GM18520 (cell line): Measurements from ENCODE around the gene TRIM4.
"Not testable (repeated sequence)": the region's sequence is repeated elsewhere in the genome, so short reads cannot be mapped to it uniquely, and the experiment has no call there.

Source experiments
- ATAC-seq: cut with Tn5 transposase; IDR thresholded peaks from one replicate; pipeline ENCODE4 v1.9.1; 2021; ENCODE audit not compliant: unreplicated experiment

The TRIM4 gene

GRCh38 chr7:99920149-99920548 is 819 bp upstream of the TRIM4 start:
- ATAC-seq = no peak

- no peak for ATAC-seq
These were observed 433 bp upstream of the TRIM4 start for GRCh38 chr7:99919814-99920112.

GRCh38 chr7:99910976-99911375 is 8.4 kb downstream of the TRIM4 start:
- no peak for ATAC-seq

GRCh38 chr7:99901581-99901980 is 17.7 kb downstream of the TRIM4 start:
- ATAC-seq = no peak

DNA sequence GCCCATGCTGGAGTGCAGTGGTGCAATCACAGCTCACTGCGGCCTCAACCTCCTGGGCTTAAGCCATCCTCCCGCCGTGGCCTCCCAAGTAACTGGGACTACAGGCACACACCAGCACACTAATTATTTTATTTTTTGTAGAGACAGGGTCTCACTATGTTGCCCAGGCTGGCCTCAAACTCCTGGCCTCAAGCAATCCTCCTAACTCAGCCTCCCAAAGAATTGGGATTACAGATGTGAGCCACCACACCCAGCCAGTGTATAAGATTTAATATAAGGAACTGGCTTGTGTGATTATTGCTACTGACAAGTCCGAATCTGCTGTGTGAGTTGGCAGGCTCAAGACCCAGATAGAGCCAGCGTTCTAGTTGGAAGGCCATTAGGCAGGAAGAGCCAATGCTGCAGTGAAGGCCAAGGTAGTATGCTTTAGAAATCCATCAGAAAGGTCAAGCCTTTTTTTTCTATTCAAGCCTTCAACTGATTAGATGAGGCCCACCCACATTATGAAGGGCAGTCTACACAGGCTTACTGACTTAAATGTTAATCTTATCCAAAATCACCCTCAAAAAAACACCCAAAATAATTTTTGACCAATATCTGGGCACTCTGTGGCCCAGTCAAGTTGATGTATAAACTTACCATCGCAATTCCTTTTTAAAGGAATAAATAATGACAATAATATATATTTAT is 19.4 kb downstream of the TRIM4 start:
- no peak for ATAC-seq

GRCh38 chr7:99898836-99899235 is 20.5 kb downstream of the TRIM4 start:
- ATAC-seq = no peak

- no peak for ATAC-seq
These were observed 21.3 kb downstream of the TRIM4 start for GRCh38 chr7:99898023-99898357.

- no peak for ATAC-seq
These were observed 21.9 kb downstream of the TRIM4 start for GRCh38 chr7:99897322-99898022.

GRCh38 chr7:99894738-99895137 is 24.6 kb downstream of the TRIM4 start:
- no peak for ATAC-seq

GRCh38 chr7:99893280-99893679 is 26.1 kb downstream of the TRIM4 start:
- no peak for ATAC-seq

DNA sequence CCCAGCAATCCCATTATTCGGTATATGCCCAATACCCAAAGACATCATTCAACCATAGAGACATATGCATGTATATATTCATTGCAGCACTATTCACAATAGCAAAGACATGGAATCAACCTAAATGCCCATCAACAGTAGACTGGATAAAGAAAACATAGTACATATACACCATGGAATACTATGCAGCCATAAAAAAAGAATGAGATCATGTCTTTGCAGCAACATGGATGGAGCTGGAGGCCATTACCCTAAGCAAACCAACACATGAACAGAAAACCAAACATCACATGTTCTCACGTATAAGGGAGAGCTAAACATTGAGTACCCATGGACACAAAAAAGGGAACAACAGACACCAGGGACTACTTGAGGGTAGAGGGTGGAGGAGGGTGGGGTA is 29.0 kb downstream of the TRIM4 start:
- ATAC-seq = not testable (repeated sequence)

- not testable (repeated sequence) for ATAC-seq
These were observed 31.0 kb downstream of the TRIM4 start for GRCh38 chr7:99888366-99888765.

DNA sequence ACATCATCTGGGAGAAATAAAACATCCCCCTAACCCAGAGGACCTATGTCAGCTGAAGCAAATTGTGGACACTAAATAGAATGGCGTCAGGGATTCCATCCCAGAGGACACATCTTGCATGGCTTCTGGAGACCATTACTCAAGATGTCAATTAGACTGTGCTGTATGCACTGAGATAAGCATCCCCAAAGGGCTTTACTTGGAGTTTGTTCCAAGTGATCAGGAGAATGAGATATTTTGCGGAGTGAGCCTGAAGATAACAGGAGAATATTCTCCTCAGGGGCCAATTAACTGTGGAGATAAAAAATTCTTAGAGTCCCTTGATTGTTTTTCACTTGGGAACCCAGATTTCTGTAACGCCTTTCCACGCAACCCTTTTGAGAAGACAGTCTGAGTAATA is 38.0 kb downstream of the TRIM4 start:
- no peak for ATAC-seq

GRCh38 chr7:99876933-99877332 is 42.4 kb downstream of the TRIM4 start, which contains the start of gene OR2AE1:
Gene OR2AE1, minus strand, starts transcription at chr7:99877033. Its CDS starts 0 bp downstream, at chr7:99877033.
- ATAC-seq = no peak

GRCh38 chr7:99876491-99876890 is 42.8 kb downstream of the TRIM4 start:
- ATAC-seq = no peak

DNA sequence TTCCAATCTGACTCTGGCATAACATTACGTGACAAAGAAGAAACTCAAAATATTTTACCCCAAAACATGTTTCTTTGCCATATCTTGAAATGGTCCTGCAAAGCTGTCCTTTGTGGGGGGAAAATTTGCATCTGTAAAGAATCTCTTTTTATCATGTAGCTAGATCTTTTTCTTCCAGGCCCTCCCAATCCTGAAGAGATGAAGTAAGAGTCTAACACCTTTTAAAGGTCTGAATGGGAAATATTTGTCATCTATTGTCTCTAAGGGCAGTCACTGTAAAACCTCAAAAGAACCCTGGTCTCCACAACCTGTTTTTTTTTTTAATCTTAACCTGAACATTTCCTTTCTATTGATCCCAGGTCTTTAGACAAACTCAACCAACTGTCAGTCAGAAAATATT is 51.1 kb downstream of the TRIM4 start:
- no peak for ATAC-seq

DNA sequence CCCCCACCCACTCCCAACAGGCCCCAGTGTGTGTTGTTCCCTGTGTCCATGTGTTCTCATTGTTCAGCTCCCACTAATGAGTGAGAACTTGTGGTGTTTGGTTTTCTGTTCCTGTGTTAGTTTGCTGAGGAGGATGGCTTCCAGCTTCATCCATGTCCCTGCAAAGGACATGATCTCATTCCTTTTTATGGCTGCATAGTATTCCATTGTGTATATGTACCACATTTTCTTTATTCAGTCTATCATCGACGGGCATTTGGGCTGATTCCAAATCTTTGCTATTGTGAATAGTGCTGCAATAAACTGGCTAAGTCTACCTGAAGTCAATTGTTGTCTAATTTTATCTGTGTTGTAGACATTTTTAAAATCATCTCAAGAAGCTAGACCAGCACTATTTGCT is 51.9 kb downstream of the TRIM4 start:
- not testable (repeated sequence) for ATAC-seq

GRCh38 chr7:99863847-99864440 is 55.4 kb downstream of the TRIM4 start:
- no peak for ATAC-seq

- ATAC-seq = no peak
These were observed 58.8 kb downstream of the TRIM4 start for GRCh38 chr7:99860281-99861127.

DNA sequence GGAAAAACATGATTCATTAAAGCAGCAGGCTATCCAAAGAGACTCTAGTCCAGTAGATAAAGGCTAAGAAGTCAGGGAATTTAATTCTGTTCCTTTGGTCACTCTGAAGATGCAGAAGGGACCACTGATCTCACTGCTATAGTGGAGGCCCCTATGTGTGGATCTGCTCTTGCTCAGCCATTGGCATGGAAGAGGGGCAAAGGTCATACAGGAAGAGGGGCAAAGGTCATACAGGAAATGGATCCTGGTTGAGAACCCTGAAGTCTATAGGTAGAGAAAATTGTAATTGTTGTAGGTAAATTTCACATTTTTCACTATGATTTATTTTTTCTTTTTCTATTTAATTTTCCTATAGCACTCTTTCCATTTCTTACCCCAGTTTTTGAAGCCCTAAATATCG is 64.1 kb downstream of the TRIM4 start:
- no peak for ATAC-seq

- no peak for ATAC-seq
These were observed 70.7 kb downstream of the TRIM4 start for GRCh38 chr7:99848420-99849216.
